Measurements from ENCODE around the gene MAP4K4.

Gene MAP4K4

DNA sequence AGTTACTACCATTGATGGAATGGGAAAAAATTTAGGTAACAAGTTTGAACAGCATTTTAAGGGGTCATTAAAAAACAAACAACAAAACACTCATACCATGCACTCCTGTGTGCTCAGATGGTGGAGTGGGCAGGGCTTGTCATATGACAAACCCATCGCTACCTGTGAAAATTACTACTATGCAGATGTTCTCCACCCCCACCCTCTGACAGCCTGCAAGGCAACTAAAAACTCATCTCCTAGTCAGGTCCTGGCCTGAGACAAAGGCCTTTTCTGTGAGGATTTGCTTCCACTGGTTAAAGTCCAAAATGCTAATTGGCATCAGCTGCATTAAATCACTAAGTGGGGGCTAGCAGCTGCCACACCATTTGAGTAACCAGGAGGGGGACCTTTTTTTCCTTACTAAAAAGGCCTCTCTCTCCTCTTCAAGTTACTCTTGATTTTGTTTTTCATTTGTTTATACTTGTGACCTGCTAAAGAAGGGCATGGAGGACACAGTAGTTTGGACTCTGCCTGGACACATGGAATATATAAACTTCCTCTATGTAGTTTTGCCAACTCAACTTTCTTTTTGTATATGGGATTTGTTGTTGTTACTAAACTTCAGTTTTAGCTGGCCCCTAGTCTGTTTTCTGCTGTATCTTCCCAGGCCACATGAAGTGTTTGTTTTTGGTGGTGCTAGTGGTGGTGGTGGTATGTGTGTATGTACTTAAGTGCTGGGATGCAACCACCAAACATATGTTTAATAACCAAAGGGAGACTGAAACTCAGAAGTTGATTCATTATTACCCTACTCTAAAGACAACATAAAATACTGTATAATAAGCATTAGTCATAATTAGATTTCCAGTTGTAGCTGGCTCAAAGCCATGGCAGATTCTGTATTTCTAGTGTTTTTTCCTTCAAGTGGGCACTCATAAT lies 121.3 kb downstream of the MAP4K4 start:
- no peak for TF ChIP-seq GATA3 (IDR thresholded peaks at IDR 0.05; ENCODE audit: low read depth, low read length)
- no peak for TF ChIP-seq GATA2 (IDR thresholded peaks at IDR 0.05; ENCODE audit: low read depth, low read length)

GRCh38 chr2:101820519-101820918 lies 123.0 kb downstream of the MAP4K4 start:
- no peak for TF ChIP-seq GATA3 (IDR thresholded peaks at IDR 0.05; ENCODE audit: low read depth, low read length)

GRCh38 chr2:101821059-101821805 lies 123.7 kb downstream of the MAP4K4 start:
- TF ChIP-seq GATA2 (IDR thresholded peaks at IDR 0.05; ENCODE audit: low read depth, low read length) (no peak), GATA3 (IDR thresholded peaks at IDR 0.05; ENCODE audit: low read depth, low read length) (no peak)

- TF ChIP-seq GATA2 (IDR thresholded peaks at IDR 0.05; ENCODE audit: low read depth, low read length) (no peak), GATA3 (IDR thresholded peaks at IDR 0.05; ENCODE audit: low read depth, low read length) (no peak)
Observed at GRCh38 chr2:101821828-101822458, 124.4 kb downstream of the MAP4K4 start.

DNA sequence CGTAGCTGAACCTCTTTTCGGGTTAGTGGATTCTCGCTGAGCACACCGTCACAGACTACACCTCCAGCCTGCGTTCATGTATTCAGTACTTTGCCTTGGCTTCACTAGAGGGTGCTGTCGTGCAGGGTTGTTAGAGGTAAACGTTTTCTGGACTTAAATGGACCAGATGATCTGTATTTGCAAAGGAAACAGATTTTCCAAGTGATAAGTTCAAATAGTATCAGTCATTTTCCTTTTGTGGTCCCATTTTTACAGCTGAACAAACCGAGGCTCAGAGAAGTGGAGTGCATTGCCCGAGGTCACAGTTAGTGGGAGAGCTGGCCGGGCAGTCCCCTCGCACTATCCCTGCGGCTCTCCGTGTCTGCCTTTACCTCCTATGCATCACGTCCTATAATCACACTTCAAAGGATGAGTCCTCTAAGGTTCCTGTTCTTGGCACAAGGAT lies 125.9 kb downstream of the MAP4K4 start:
- TF ChIP-seq GATA3 (IDR thresholded peaks at IDR 0.05; ENCODE audit: low read depth, low read length) (no peak), GATA2 (IDR thresholded peaks at IDR 0.05; ENCODE audit: low read depth, low read length) (no peak)

- TF ChIP-seq GATA2 (IDR thresholded peaks at IDR 0.05; ENCODE audit: low read depth, low read length) (no peak), GATA3 (IDR thresholded peaks at IDR 0.05; ENCODE audit: low read depth, low read length) (no peak)
Observed at GRCh38 chr2:101823859-101824258, 126.4 kb downstream of the MAP4K4 start.

- TF ChIP-seq GATA2 (IDR thresholded peaks at IDR 0.05; ENCODE audit: low read depth, low read length) (no peak), GATA3 (IDR thresholded peaks at IDR 0.05; ENCODE audit: low read depth, low read length) (no peak)
Observed at GRCh38 chr2:101826716-101827115, 129.2 kb downstream of the MAP4K4 start.

GRCh38 chr2:101827246-101827645 lies 129.7 kb downstream of the MAP4K4 start:
- TF ChIP-seq GATA2 (IDR thresholded peaks at IDR 0.05; ENCODE audit: low read depth, low read length) = no peak
- no peak for TF ChIP-seq GATA3 (IDR thresholded peaks at IDR 0.05; ENCODE audit: low read depth, low read length)

GRCh38 chr2:101828257-101828656 lies 130.8 kb downstream of the MAP4K4 start:
- TF ChIP-seq GATA3 (IDR thresholded peaks at IDR 0.05; ENCODE audit: low read depth, low read length) (no peak), GATA2 (IDR thresholded peaks at IDR 0.05; ENCODE audit: low read depth, low read length) (no peak)

GRCh38 chr2:101828673-101829334 lies 131.3 kb downstream of the MAP4K4 start:
- TF ChIP-seq GATA2 (IDR thresholded peaks at IDR 0.05; ENCODE audit: low read depth, low read length) (no peak), GATA3 (IDR thresholded peaks at IDR 0.05; ENCODE audit: low read depth, low read length) (no peak)

DNA sequence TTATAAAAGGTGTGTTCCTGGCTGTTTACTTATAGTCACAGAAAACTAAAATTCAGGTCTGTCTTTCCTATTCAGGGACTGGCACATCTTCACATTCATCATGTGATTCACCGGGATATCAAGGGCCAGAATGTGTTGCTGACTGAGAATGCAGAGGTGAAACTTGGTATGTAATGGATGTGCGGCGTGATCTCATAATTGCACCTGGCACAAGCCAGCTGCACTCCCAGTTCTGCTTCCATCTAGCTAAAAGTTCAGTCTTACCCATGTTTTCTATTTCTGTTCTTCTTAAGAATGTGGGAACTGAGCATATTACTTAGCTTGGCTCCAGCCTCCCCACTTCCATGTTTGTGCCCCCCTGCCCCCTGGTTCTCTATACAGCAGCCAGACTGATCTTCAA lies 131.9 kb downstream of the MAP4K4 start:
- TF ChIP-seq GATA3 (IDR thresholded peaks at IDR 0.05; ENCODE audit: low read depth, low read length) = no peak
- no peak for TF ChIP-seq GATA2 (IDR thresholded peaks at IDR 0.05; ENCODE audit: low read depth, low read length)

DNA sequence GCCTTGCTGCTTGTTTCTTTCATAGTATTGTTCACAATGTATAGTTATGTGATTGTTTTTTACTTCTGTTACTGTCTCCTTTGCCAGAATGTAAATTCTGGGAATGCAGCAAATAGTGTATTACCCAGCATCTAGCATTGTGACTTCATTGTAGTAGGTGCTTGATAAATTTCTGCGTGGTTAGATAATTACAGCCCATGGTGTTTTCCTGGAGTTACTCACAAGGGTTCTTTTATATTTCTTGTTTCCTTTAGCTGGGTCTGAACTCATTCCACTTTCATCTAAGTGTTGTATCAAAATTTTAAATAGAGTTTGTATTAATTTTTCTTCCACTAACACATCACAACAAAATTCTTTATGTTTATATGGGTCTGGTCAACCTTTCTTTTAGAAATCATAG lies 132.6 kb downstream of the MAP4K4 start:
- no peak for TF ChIP-seq GATA2 (IDR thresholded peaks at IDR 0.05; ENCODE audit: low read depth, low read length)
- no peak for TF ChIP-seq GATA3 (IDR thresholded peaks at IDR 0.05; ENCODE audit: low read depth, low read length)

GRCh38 chr2:101830555-101830954 lies 133.0 kb downstream of the MAP4K4 start:
- TF ChIP-seq GATA2 (IDR thresholded peaks at IDR 0.05; ENCODE audit: low read depth, low read length) (no peak), GATA3 (IDR thresholded peaks at IDR 0.05; ENCODE audit: low read depth, low read length) (no peak)

GRCh38 chr2:101831351-101831865 lies 133.9 kb downstream of the MAP4K4 start:
- no peak for TF ChIP-seq GATA3 (IDR thresholded peaks at IDR 0.05; ENCODE audit: low read depth, low read length)
- TF ChIP-seq GATA2 (IDR thresholded peaks at IDR 0.05; ENCODE audit: low read depth, low read length) = no peak

All from SH-SY5Y (cell line).